Liver (tissue), 9 donors: ENCODE measurements around the gene OLR1. TPM values are rescaled to one million over a fixed set of nuclear protein-coding genes. Genes with fewer than 3 reads are reported as not detected.

Experiments
- DNase-seq: peaks from one replicate; pipeline ENCODE4 v3.0.0-alpha.2; 2017; ENCODE audit warnings: low spot score
- H3K27ac ChIP-seq, 2 donors: one replicate each; pipeline ENCODE4 v1.7.0; 2013; ENCODE audit warnings: inconsistent platforms in 2 of 2, low read length in 2 of 2, control low read depth in 1 of 2, low read depth in 1 of 2, mild to moderate bottlenecking in 1 of 2
- H3K27me3 ChIP-seq, 4 donors: one replicate each; pipeline versions ENCODE4 v1.6.1 to v1.7.0; 2013; ENCODE audit warnings: low read length in 3 of 4, inconsistent platforms in 1 of 4, mild to moderate bottlenecking in 1 of 4, moderate library complexity in 1 of 4; ENCODE audit not compliant: control insufficient read depth in 4 of 4, insufficient read depth in 4 of 4
- H3K36me3 ChIP-seq, 4 donors: one replicate each; pipeline versions ENCODE4 v1.6.1 to v1.7.0; 2013; ENCODE audit warnings: low read length in 3 of 4, mild to moderate bottlenecking in 3 of 4, low read depth in 1 of 4, moderate library complexity in 1 of 4; ENCODE audit not compliant: control insufficient read depth in 4 of 4, insufficient read depth in 3 of 4
- H3K4me1 ChIP-seq, 4 donors: one replicate each; pipeline versions ENCODE4 v1.6.1 to v1.7.0; 2013; ENCODE audit warnings: low read length in 3 of 4, mild to moderate bottlenecking in 3 of 4, moderate library complexity in 1 of 4; ENCODE audit not compliant: control insufficient read depth in 4 of 4, insufficient read depth in 4 of 4
- H3K4me3 ChIP-seq, 3 donors: one replicate each; pipeline versions ENCODE4 v1.6.1 to v1.7.0; 2013; ENCODE audit warnings: low read length in 3 of 3, control low read depth in 1 of 3, low read depth in 1 of 3, mild to moderate bottlenecking in 1 of 3
- H3K9ac ChIP-seq, 2 donors: one replicate each; pipeline ENCODE4 v1.7.0; 2013; ENCODE audit warnings: low read length in 2 of 2, mild to moderate bottlenecking in 2 of 2, moderate library complexity in 2 of 2, control low read depth in 1 of 2, low read depth in 1 of 2
- H3K9me3 ChIP-seq, 4 donors: one replicate each; pipeline versions ENCODE4 v1.6.1 to v1.7.0; 2013; ENCODE audit warnings: low read length in 3 of 4; ENCODE audit not compliant: control insufficient read depth in 4 of 4
- ATF3 ChIP-seq: IDR thresholded peaks from 2 replicates; pipeline ENCODE4 v1.6.1; 2016; ENCODE audit warnings: antibody characterized with exemption
- CTCF ChIP-seq: fragments of 150-350 bp; IDR thresholded peaks from 2 replicates; pipeline ENCODE4 v1.5.1; 2017; ENCODE audit warnings: improper control_type of control experiment, low read depth, low read length; ENCODE audit not compliant: missing input control
- EGR1 ChIP-seq, 2 donors: IDR thresholded peaks; 2 replicates each; pipeline ENCODE4 v1.6.1; 2016 to 2018; ENCODE audit warnings: antibody characterized with exemption in 2 of 2, low read depth in 2 of 2
- FOXA1 ChIP-seq: IDR thresholded peaks from 2 replicates; pipeline ENCODE4 v1.6.1; 2016; ENCODE audit warnings: antibody characterized with exemption
- FOXA2 ChIP-seq: IDR thresholded peaks from 2 replicates; pipeline ENCODE4 v1.6.1; 2016; ENCODE audit warnings: antibody characterized with exemption
- HNF4A ChIP-seq, 2 donors: conservative IDR thresholded peaks; 2 replicates each; pipeline ENCODE4 v1.6.1; 2016; ENCODE audit warnings: antibody characterized with exemption in 2 of 2, mild to moderate bottlenecking in 2 of 2
- HNF4G ChIP-seq: IDR thresholded peaks from 2 replicates; pipeline ENCODE4 v1.6.1; 2016; ENCODE audit warnings: antibody characterized with exemption
- MAX ChIP-seq: IDR thresholded peaks from 2 replicates; pipeline ENCODE4 v1.6.1; 2016; ENCODE audit warnings: antibody characterized with exemption
- RAD21 ChIP-seq, 2 donors: IDR thresholded peaks; 2 replicates each; pipeline ENCODE4 v1.6.1; 2016; ENCODE audit warnings: antibody characterized with exemption in 2 of 2, mild to moderate bottlenecking in 2 of 2
- REST ChIP-seq: IDR thresholded peaks from 2 replicates; pipeline ENCODE4 v1.6.1; 2016; ENCODE audit warnings: antibody characterized with exemption, mild to moderate bottlenecking
- RXRA ChIP-seq, 2 donors: IDR thresholded peaks; 2 replicates each; pipeline ENCODE4 v1.6.1; 2017 to 2018; ENCODE audit warnings: antibody characterized with exemption in 2 of 2, mild to moderate bottlenecking in 1 of 2
- SP1 ChIP-seq: IDR thresholded peaks from 2 replicates; pipeline ENCODE4 v1.6.1; 2018; ENCODE audit warnings: antibody characterized with exemption, mild to moderate bottlenecking
- TAF1 ChIP-seq: conservative IDR thresholded peaks from 2 replicates; pipeline ENCODE4 v1.6.1; 2016; ENCODE audit warnings: antibody characterized with exemption, mild to moderate bottlenecking
- YY1 ChIP-seq: IDR thresholded peaks from 2 replicates; pipeline ENCODE4 v1.6.1; 2016; ENCODE audit warnings: antibody characterized with exemption, mild to moderate bottlenecking
- ZBTB33 ChIP-seq: IDR thresholded peaks from 2 replicates; pipeline ENCODE4 v1.6.1; 2016; ENCODE audit warnings: antibody characterized with exemption
- WGBS: extraction: QIAGEN DNeasy Blood & Tissue Kit; methylation state at CpG from one replicate; pipeline ENCODE4 v1.1.7; 2013; 5-methylcytosine and 5-hydroxymethylcytosine counted together
- polyA plus RNA-seq, 2 donors: library from polyadenylated mRNA; stranded (reverse) in 1 of 2; unstranded in 1 of 2; fragments of 200-250 nt in 1 of 2; fragments of >200 nt in 1 of 2; fragmentation: Nextera tagmentation in 1 of 2; extraction: Ambion mirVana in 1 of 2; gene quantifications; one replicate each; pipeline versions ENCODE4 v1.2.1 to v1.2.3, GENCODE V29; 2013 to 2015
- total RNA-seq, 2 donors: library from RNA; depleted of rRNA; stranded (reverse); fragments of >200 nt; gene quantifications; one replicate each; pipeline ENCODE4 v1.2.3, GENCODE V29; 2014
- donor health status: healthy.
- donor health status: healthy.
- donor health status: healthy.
- donor health status: healthy.
- donor health status: healthy.

Gene OLR1
- total and polyA plus RNA-seq, 4 donors, result 0.13 to 0.37 TPM; not detected in 2

GRCh38 chr12:10174986-10175614 lies 3.2 kb upstream of the OLR1 start (continued):
- TF ChIP-seq ZBTB33, result no peak
- no peak for TF ChIP-seq HNF4G

GRCh38 chr12:10170216-10170615 lies 1.7 kb downstream of the OLR1 start:
- WGBS, result 68% methylated on average over 5 of the region's 5 CpGs
- TF ChIP-seq HNF4A (conservative IDR thresholded peaks at IDR 0.05) (no peak), RAD21 (IDR thresholded peaks at IDR 0.05) (no peak), FOXA1 (no peak), SP1 (no peak), YY1 (no peak), FOXA2 (no peak), CTCF (no peak), HNF4G (no peak), EGR1 (IDR thresholded peaks at IDR 0.05; ENCODE audit: low read depth in 2 of 2) (no peak), MAX (no peak), RXRA (IDR thresholded peaks at IDR 0.05) (no peak), REST (no peak)
- Histone ChIP-seq H3K9me3 (no peaks in the 10 kb centered on the region), H3K27ac (no peak overlapping the region), H3K36me3 (no peaks in the 10 kb centered on the region), H3K27me3 (no peaks in the 10 kb centered on the region), H3K9ac (no peak overlapping the region), H3K4me1 (peaks cover 0 to 5% (median 0%) of the 10 kb centered on the region in 4 donors), H3K4me3 (no peak overlapping the region)
- DNase-seq, result no peak

GRCh38 chr12:10169104-10169503 lies 2.8 kb downstream of the OLR1 start:
- no peaks in the 10 kb centered on the region for H3K9me3 ChIP-seq
- no peak overlapping the region for H3K27ac ChIP-seq
- H3K4me3 ChIP-seq, result no peak overlapping the region
- no peak for TF ChIP-seq CTCF
- no peak for TF ChIP-seq FOXA2
- no peak for TF ChIP-seq HNF4G
- TF ChIP-seq ATF3, result no peak
- TF ChIP-seq TAF1, result no peak
- H3K9ac ChIP-seq, result no peak overlapping the region
- DNase-seq, result no peak
- 81% methylated on average over 3 of the region's 3 CpGs for WGBS
- no peaks in the 10 kb centered on the region for H3K27me3 ChIP-seq
- peaks cover 0 to 5% (median 0%) of the 10 kb centered on the region in 4 donors for H3K4me1 ChIP-seq
- H3K36me3 ChIP-seq, result no peaks in the 10 kb centered on the region
